Pulmonary artery endothelial cell (primary cell): ENCODE data around the gene ADCK1. TPM values are rescaled to one million over a fixed set of nuclear protein-coding genes. Genes with fewer than 3 reads are reported as not detected.

Experiments
- total RNA-seq: library from RNA; depleted of rRNA; stranded (reverse); fragments of >200 nt; gene quantifications from 2 replicates; pipeline ENCODE4 v1.2.3, GENCODE V29; 2014

ADCK1 gene
- total RNA-seq, 1 donor from 2014 or later: 2.9 TPM

Other genes starting within 250 kb of the ADCK1 start
- gene SPTLC2, start 183.5 kb upstream of the ADCK1 start, total RNA-seq: 48.1 and 54.5 TPM in 2 replicates
- 10.2 and 12.7 TPM in 2 replicates for gene ALKBH1, start 92.1 kb upstream of the ADCK1 start, total RNA-seq
- 260 and 313 TPM in 2 replicates for gene SLIRP, start 92.0 kb upstream of the ADCK1 start, total RNA-seq
- gene SNW1, start 39.0 kb upstream of the ADCK1 start, total RNA-seq: 60.4 and 71.4 TPM in 2 replicates